Right lobe of liver (tissue), 6 donors: ENCODE measurements around the gene FANCE. TPM values are rescaled to one million over a fixed set of nuclear protein-coding genes. Genes with fewer than 3 reads are reported as not detected.

ENCODE experiments used
- ATAC-seq, 4 donors: fragments of 200-7000 bp; cut with Tn5 transposase; one replicate each; pipeline ENCODE4 v1.9.1; 2020; ENCODE audit warnings: mild to moderate bottlenecking in 4 of 4, moderate library complexity in 4 of 4
- DNase-seq, 3 donors: peaks; one replicate each; pipeline ENCODE4 v3.0.0-alpha.2; 2020
- H3K27ac ChIP-seq, 3 donors: fragments of 200-600 bp; one replicate each; pipeline ENCODE4 v1.8.0; 2022
- H3K27me3 ChIP-seq, 2 donors: fragments of 200-600 bp; one replicate each; pipeline ENCODE4 v1.8.0; 2022
- H3K36me3 ChIP-seq, 4 donors: fragments of 200-600 bp; sonication (generic) in 1 of 4; one replicate each; pipeline versions ENCODE4 v1.5.1 to v1.8.0; 2017 to 2022; ENCODE audit warnings: control low read depth in 1 of 4
- H3K4me1 ChIP-seq, 4 donors: fragments of 200-600 bp; sonication (generic) in 1 of 4; one replicate each; pipeline versions ENCODE4 v1.5.1 to v1.8.0; 2017 to 2022; ENCODE audit warnings: control low read depth in 1 of 4
- H3K4me3 ChIP-seq, 3 donors: fragments of 200-600 bp; one replicate each; pipeline ENCODE4 v1.8.0; 2022
- H3K9me3 ChIP-seq, 4 donors: fragments of 200-600 bp; sonication (generic) in 1 of 4; one replicate each; pipeline versions ENCODE4 v1.5.1 to v1.8.0; 2017 to 2022; ENCODE audit warnings: control low read depth in 1 of 4
- POLR2A ChIP-seq: fragments of 450-650 bp; IDR thresholded peaks from one replicate; pipeline ENCODE4 v1.6.1; 2017; ENCODE audit warnings: antibody characterized with exemption, mild to moderate bottlenecking
- WGBS: methylation state at CpG from one replicate; pipeline ENCODE4 v1.1.6; 2018; ENCODE audit warnings: low coverage, low lambda C conversion rate; ENCODE audit not compliant: insufficient coverage; ENCODE audit errors: missing lambda C conversion rate; 5-methylcytosine and 5-hydroxymethylcytosine counted together
- intact Hi-C, 2 donors: fragments of 100-400 bp; cut with DNase I; formaldehyde crosslinking; loops; one replicate each; pipeline versions ENCODE4 v1.11.2 to v1.14.1; 2022
- total RNA-seq, 6 experiments: library from RNA; depleted of rRNA in 2 of 6; stranded (reverse); fragments of >200 nt in 2 of 6; fragmentation: NEBNext Ultra II Directional in 3 of 6; extraction: Animal tissue kit (Norgen Biotek cat#: 25700) in 3 of 6; gene quantifications; one replicate each; pipeline versions ENCODE4 v1.1.0 to v1.2.4, GENCODE V29; 2016 to 2023
- TF ChIP-seq, protein P1 (sequence below), 4 donors: fragments of 200-600 bp in 3 of 4; fragments of 450-650 bp in 1 of 4; IDR thresholded peaks; one replicate each; pipeline versions ENCODE4 v1.5.1 to v1.8.0; 2016 to 2022; ENCODE audit warnings: antibody characterized with exemption in 4 of 4, mild to moderate bottlenecking in 2 of 4
- donor health status: DM: no; HTN: yes; CAD: no.
- donor health status: DM: no; HTN: no; CAD: no.
- donor health status: DM: no; HTN: no; CAD: no.
- donor health status: DM: no; HTN: yes; CAD: no.
- donor health status: DM: no; HTN: yes; CAD: no.

The FANCE gene
- total RNA-seq, 6 experiments from 2014 or later, result 0.44 to 1.7 (median 0.95) TPM

DNA sequence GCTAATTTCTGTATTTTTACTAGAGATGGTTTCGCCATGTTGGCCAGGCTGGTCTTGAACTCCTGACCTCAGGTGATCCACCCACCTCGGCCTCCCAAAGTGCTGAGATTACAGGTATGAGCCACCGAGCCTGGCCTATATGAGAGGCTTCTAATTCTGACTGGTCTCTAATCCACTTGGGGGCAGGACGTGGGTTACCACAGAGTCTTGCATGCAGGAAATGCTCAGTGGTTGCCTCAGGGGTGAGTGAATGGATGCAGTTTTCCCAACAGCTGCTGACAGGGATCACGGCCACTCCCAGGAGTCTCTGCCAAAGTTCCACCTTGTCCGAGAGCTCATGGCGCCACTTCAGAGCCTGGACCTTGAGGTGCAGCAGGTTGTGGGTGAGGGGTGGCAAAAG is 6.4 kb upstream of the FANCE start:
- no peaks in the 10 kb centered on the region for H3K9me3 ChIP-seq
- DNase-seq (no peak), ATAC-seq (no peak)
- no peak overlapping the region for H3K27ac ChIP-seq
- no peaks in the 10 kb centered on the region for H3K27me3 ChIP-seq
- TF ChIP-seq, protein P1, sequence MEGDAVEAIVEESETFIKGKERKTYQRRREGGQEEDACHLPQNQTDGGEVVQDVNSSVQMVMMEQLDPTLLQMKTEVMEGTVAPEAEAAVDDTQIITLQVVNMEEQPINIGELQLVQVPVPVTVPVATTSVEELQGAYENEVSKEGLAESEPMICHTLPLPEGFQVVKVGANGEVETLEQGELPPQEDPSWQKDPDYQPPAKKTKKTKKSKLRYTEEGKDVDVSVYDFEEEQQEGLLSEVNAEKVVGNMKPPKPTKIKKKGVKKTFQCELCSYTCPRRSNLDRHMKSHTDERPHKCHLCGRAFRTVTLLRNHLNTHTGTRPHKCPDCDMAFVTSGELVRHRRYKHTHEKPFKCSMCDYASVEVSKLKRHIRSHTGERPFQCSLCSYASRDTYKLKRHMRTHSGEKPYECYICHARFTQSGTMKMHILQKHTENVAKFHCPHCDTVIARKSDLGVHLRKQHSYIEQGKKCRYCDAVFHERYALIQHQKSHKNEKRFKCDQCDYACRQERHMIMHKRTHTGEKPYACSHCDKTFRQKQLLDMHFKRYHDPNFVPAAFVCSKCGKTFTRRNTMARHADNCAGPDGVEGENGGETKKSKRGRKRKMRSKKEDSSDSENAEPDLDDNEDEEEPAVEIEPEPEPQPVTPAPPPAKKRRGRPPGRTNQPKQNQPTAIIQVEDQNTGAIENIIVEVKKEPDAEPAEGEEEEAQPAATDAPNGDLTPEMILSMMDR (IDR thresholded peaks at IDR 0.05), result no peak
- no peak for TF ChIP-seq POLR2A
- H3K4me3 ChIP-seq, result no peak overlapping the region
- intact Hi-C loops, result loop anchor here in 1 of 2 donors (5.0 kb wide), 1 partner anchor 103 kb away; the partner anchor contains the start of gene PPARD
- WGBS, result 67% methylated on average over 5 of the region's 7 CpGs
- H3K4me1 ChIP-seq, result no peaks in the 10 kb centered on the region
- no peaks in the 10 kb centered on the region for H3K36me3 ChIP-seq

DNA sequence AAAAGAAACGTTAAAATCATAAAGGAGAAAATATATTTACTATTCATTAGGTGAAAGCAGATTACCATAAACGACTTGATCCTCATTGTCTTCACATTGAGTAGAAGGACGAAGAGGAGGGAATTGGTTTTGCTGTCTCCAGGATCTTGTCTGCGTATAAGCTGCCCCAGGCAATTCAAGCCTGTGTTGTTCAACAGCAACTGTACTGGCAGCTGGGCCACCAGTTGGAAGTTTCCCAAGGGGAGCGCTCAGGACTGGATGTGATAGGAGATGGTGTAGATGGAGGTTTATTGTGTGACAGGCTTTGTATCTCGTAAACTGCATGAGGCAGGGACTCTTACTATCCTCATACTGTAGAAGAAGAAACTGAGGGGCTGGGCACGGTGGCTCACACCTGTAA is 3.9 kb upstream of the FANCE start:
- no peak for DNase-seq
- intact Hi-C loops, result loop anchor here in 1 of 2 donors (5.0 kb wide), 1 partner anchor 106 kb away; the partner anchor contains the start of gene PPARD

DNA sequence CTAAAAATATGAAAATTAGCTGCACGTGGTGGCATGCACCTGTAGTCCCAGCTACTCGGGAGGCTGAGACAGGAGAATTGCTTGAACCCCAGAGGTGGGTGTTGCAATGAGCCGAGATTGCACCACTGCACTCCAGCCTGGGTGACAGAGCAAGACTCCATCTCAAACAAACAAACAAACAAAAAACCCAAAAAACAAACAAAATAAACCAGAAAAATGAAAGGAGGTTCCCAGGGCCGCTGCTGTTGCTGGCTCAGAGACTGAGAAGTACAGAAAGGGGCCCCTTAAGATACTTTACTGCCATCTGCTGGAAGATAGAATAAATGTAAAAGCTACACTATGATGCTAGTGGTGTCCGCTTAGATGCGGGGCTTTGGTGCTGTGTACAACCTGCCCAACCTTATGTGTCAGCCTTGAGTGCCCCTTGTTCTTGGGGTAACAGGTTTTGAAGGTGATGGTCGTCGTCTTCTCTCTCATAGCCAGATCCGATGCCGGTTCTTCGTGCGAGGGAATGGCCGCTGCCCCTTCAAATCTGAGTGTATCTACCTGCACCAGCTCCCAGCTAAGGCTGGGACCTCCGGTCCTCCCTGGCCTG is 2.8 kb upstream of the FANCE start:
- DNase-seq, result no peak
- WGBS, result 7% methylated on average over 5 of the region's 14 CpGs

More for the DNA sequence above, 3.9 kb upstream of the FANCE start:
- Histone ChIP-seq H3K27ac (no peak overlapping the region), H3K36me3 (no peaks in the 10 kb centered on the region), H3K9me3 (no peaks in the 10 kb centered on the region), H3K4me3 (no peak overlapping the region), H3K27me3 (no peaks in the 10 kb centered on the region), H3K4me1 (peaks cover 0 to 9% (median 0%) of the 10 kb centered on the region in 4 donors)
- ATAC-seq, result no peak
- TF ChIP-seq, protein P1 (IDR thresholded peaks at IDR 0.05), result no peak
- TF ChIP-seq POLR2A, result no peak
- 63% methylated on average over 7 of the region's 7 CpGs for WGBS

DNA sequence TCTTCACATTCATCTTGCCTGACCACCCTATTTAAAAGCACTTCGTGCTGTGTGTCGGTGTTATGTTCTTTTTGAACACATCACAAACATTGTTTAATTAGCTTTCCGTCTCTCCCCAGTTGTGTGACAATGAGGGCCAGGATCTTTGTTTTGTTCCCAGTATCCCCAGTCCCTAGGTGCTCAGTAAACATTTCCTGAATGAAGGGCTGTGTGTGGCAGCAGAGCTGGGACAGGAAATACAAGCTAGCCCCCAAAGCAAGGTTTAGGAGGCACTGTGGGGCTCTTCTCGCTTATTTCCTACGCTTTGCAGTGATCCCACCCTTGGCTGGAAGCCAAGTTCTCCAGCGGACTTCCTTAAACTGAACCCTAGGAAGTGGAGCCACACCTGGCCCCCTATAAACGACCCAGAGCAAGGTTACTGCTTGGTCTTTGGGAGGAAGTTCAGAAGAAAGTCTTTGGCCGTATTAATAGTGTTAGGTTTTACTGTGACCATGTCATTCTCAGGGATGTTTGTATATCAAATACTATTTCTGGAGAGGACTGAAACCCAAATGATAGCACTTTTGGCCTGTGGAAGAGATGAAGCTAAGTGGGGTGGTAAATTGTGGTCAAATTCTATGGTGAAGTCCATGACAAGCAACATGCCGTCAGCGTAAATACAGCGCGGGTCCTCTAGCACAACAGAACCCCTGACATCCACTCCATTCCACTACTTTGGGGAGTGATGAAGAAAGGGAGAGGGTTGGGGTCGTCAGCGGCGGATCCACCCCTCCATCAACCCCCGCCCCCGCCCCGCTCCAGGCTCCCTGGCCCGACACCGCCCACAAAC is 570 bp upstream of the FANCE start:
- ATAC-seq, result no peak
- H3K27me3 ChIP-seq, result no peaks in the 10 kb centered on the region
- no peaks in the 10 kb centered on the region for H3K36me3 ChIP-seq
- TF ChIP-seq, protein P1 (IDR thresholded peaks at IDR 0.05), result no peak
- no peak for TF ChIP-seq POLR2A
- DNase-seq, result no peak
- peak overlapping the region in 2 of 3 donors; percentile 64 to 88 for H3K4me3 ChIP-seq
- no peak overlapping the region for H3K27ac ChIP-seq
- intact Hi-C loops, result loop anchor here in 1 of 2 donors (5.0 kb wide), 1 partner anchor 109 kb away; the partner anchor contains the start of gene PPARD
- H3K4me1 ChIP-seq, result peaks cover 0 to 21% (median 0%) of the 10 kb centered on the region in 4 donors
- WGBS, result 17% methylated on average over 20 of the region's 20 CpGs
- H3K9me3 ChIP-seq, result no peaks in the 10 kb centered on the region

More for the DNA sequence above, 2.8 kb upstream of the FANCE start:
- peak; percentile 74 to 77 (median 76) for ATAC-seq
- Histone ChIP-seq H3K27ac (no peak overlapping the region), H3K9me3 (no peaks in the 10 kb centered on the region), H3K4me3 (no peak overlapping the region), H3K4me1 (peaks cover 0 to 20% (median 0%) of the 10 kb centered on the region in 4 donors), H3K27me3 (no peaks in the 10 kb centered on the region), H3K36me3 (no peaks in the 10 kb centered on the region)
- intact Hi-C loops, result loop anchor here in 1 of 2 donors (5.0 kb wide), 1 partner anchor 107 kb away; the partner anchor contains the start of gene PPARD
- TF ChIP-seq, protein P1 (IDR thresholded peaks at IDR 0.05), result peak; percentile 67 to 85 (median 74)
- no peak for TF ChIP-seq POLR2A
